ENCODE measurements around the gene ASAP3.
"Not testable (repeated sequence)": the region's sequence is repeated elsewhere in the genome, so short reads cannot be mapped to it uniquely, and the experiment has no call there.

ASAP3 gene

GRCh38 chr1:23506376-23507107 is 22.6 kb upstream of the ASAP3 start:
- Histone ChIP-seq H3K9me3 (ENCODE audit: control insufficient read depth, low read length) (no peaks in the 10 kb centered on the region), H3K4me1 (ENCODE audit: control insufficient read depth, insufficient read depth, low read length, poor library complexity, severe bottlenecking) (no peaks in the 10 kb centered on the region), H3K36me3 (ENCODE audit: control insufficient read depth, insufficient read depth, low read length) (no peaks in the 10 kb centered on the region), H3K27ac (ENCODE audit: low read depth, low read length, severe bottlenecking) (no peak overlapping the region), H3K4me3 (ENCODE audit: extremely low read depth, insufficient read depth, low read length, poor library complexity, severe bottlenecking) (no peak overlapping the region)
- WGBS, 2 experiments (ENCODE audit: insufficient coverage in 2 of 2) = 95 to 99% methylated on average over 9 to 10 of the region's 13 CpGs

GRCh38 chr1:23505851-23506250 is 21.9 kb upstream of the ASAP3 start:
- Histone ChIP-seq H3K36me3 (ENCODE audit: control insufficient read depth, insufficient read depth, low read length) (no peaks in the 10 kb centered on the region), H3K9me3 (ENCODE audit: control insufficient read depth, low read length) (no peaks in the 10 kb centered on the region), H3K27ac (ENCODE audit: low read depth, low read length, severe bottlenecking) (no peak overlapping the region), H3K4me1 (ENCODE audit: control insufficient read depth, insufficient read depth, low read length, poor library complexity, severe bottlenecking) (no peaks in the 10 kb centered on the region), H3K4me3 (ENCODE audit: extremely low read depth, insufficient read depth, low read length, poor library complexity, severe bottlenecking) (no peak overlapping the region)
- 98 to 100% methylated on average over 6 of the region's 6 CpGs for WGBS, 2 experiments (ENCODE audit: insufficient coverage in 2 of 2)

GRCh38 chr1:23504156-23504555 is 20.2 kb upstream of the ASAP3 start:
- not testable (repeated sequence) for H3K4me3 ChIP-seq (ENCODE audit: extremely low read depth, insufficient read depth, low read length, poor library complexity, severe bottlenecking); H3K9me3 ChIP-seq (ENCODE audit: control insufficient read depth, low read length); H3K27ac ChIP-seq (ENCODE audit: low read depth, low read length, severe bottlenecking); H3K36me3 ChIP-seq (ENCODE audit: control insufficient read depth, insufficient read depth, low read length); H3K4me1 ChIP-seq (ENCODE audit: control insufficient read depth, insufficient read depth, low read length, poor library complexity, severe bottlenecking)
- WGBS, 2 experiments (ENCODE audit: insufficient coverage in 2 of 2) = 90 to 97% methylated on average over 2 to 6 of the region's 24 CpGs

- Histone ChIP-seq H3K36me3 (ENCODE audit: control insufficient read depth, insufficient read depth, low read length) (no peaks in the 10 kb centered on the region), H3K4me1 (ENCODE audit: control insufficient read depth, insufficient read depth, low read length, poor library complexity, severe bottlenecking) (no peaks in the 10 kb centered on the region), H3K9me3 (ENCODE audit: control insufficient read depth, low read length) (no peaks in the 10 kb centered on the region), H3K4me3 (ENCODE audit: extremely low read depth, insufficient read depth, low read length, poor library complexity, severe bottlenecking) (no peak overlapping the region), H3K27ac (ENCODE audit: low read depth, low read length, severe bottlenecking) (no peak overlapping the region)
- WGBS, 2 experiments (ENCODE audit: insufficient coverage in 2 of 2) = no CpG with 5 or more reads among the region's 6 CpGs
Measured at GRCh38 chr1:23502951-23503350, 19.0 kb upstream of the ASAP3 start.

- no peak overlapping the region for H3K4me3 ChIP-seq (ENCODE audit: extremely low read depth, insufficient read depth, low read length, poor library complexity, severe bottlenecking)
- H3K4me1 ChIP-seq (ENCODE audit: control insufficient read depth, insufficient read depth, low read length, poor library complexity, severe bottlenecking) = no peaks in the 10 kb centered on the region
- 75% methylated on average over 2 of the region's 2 CpGs; no CpG with 5 or more reads in 1 of the 2 experiments for WGBS, 2 experiments (ENCODE audit: insufficient coverage in 2 of 2)
- H3K27ac ChIP-seq (ENCODE audit: low read depth, low read length, severe bottlenecking) = no peak overlapping the region
- H3K9me3 ChIP-seq (ENCODE audit: control insufficient read depth, low read length) = no peaks in the 10 kb centered on the region
- H3K36me3 ChIP-seq (ENCODE audit: control insufficient read depth, insufficient read depth, low read length) = no peaks in the 10 kb centered on the region
Measured at GRCh38 chr1:23500466-23500865, 16.5 kb upstream of the ASAP3 start.

GRCh38 chr1:23497777-23498439 is 13.9 kb upstream of the ASAP3 start:
- Histone ChIP-seq H3K27ac (ENCODE audit: low read depth, low read length, severe bottlenecking) (no peak overlapping the region), H3K4me3 (ENCODE audit: extremely low read depth, insufficient read depth, low read length, poor library complexity, severe bottlenecking) (no peak overlapping the region), H3K9me3 (ENCODE audit: control insufficient read depth, low read length) (no peaks in the 10 kb centered on the region), H3K36me3 (ENCODE audit: control insufficient read depth, insufficient read depth, low read length) (no peaks in the 10 kb centered on the region), H3K4me1 (ENCODE audit: control insufficient read depth, insufficient read depth, low read length, poor library complexity, severe bottlenecking) (no peaks in the 10 kb centered on the region)
- WGBS, 2 experiments (ENCODE audit: insufficient coverage in 2 of 2) = 83% methylated on average over 2 of the region's 3 CpGs; no CpG with 5 or more reads in 1 of the 2 experiments

- Histone ChIP-seq H3K4me3 (ENCODE audit: extremely low read depth, insufficient read depth, low read length, poor library complexity, severe bottlenecking) (no peak overlapping the region), H3K9me3 (ENCODE audit: control insufficient read depth, low read length) (no peaks in the 10 kb centered on the region), H3K27ac (ENCODE audit: low read depth, low read length, severe bottlenecking) (no peak overlapping the region), H3K4me1 (ENCODE audit: control insufficient read depth, insufficient read depth, low read length, poor library complexity, severe bottlenecking) (no peaks in the 10 kb centered on the region), H3K36me3 (ENCODE audit: control insufficient read depth, insufficient read depth, low read length) (no peaks in the 10 kb centered on the region)
- 71 to 73% methylated on average over 5 to 6 of the region's 7 CpGs for WGBS, 2 experiments (ENCODE audit: insufficient coverage in 2 of 2)
Measured at GRCh38 chr1:23496490-23497181, 12.7 kb upstream of the ASAP3 start.

GRCh38 chr1:23494836-23495235 is 10.9 kb upstream of the ASAP3 start:
- not testable (repeated sequence) for H3K27ac ChIP-seq (ENCODE audit: low read depth, low read length, severe bottlenecking); H3K4me3 ChIP-seq (ENCODE audit: extremely low read depth, insufficient read depth, low read length, poor library complexity, severe bottlenecking); H3K4me1 ChIP-seq (ENCODE audit: control insufficient read depth, insufficient read depth, low read length, poor library complexity, severe bottlenecking); H3K9me3 ChIP-seq (ENCODE audit: control insufficient read depth, low read length); H3K36me3 ChIP-seq (ENCODE audit: control insufficient read depth, insufficient read depth, low read length)
- WGBS, 2 experiments (ENCODE audit: insufficient coverage in 2 of 2) = 72 to 84% methylated on average over 4 of the region's 6 CpGs

GRCh38 chr1:23492776-23493175 is 8.8 kb upstream of the ASAP3 start:
- H3K27ac ChIP-seq (ENCODE audit: low read depth, low read length, severe bottlenecking); H3K9me3 ChIP-seq (ENCODE audit: control insufficient read depth, low read length); H3K4me3 ChIP-seq (ENCODE audit: extremely low read depth, insufficient read depth, low read length, poor library complexity, severe bottlenecking); H3K36me3 ChIP-seq (ENCODE audit: control insufficient read depth, insufficient read depth, low read length); H3K4me1 ChIP-seq (ENCODE audit: control insufficient read depth, insufficient read depth, low read length, poor library complexity, severe bottlenecking): not testable (repeated sequence)
- WGBS, 2 experiments (ENCODE audit: insufficient coverage in 2 of 2) = 83 to 90% methylated on average over 3 to 5 of the region's 6 CpGs

GRCh38 chr1:23492132-23492720 is 8.2 kb upstream of the ASAP3 start:
- no peaks in the 10 kb centered on the region for H3K9me3 ChIP-seq (ENCODE audit: control insufficient read depth, low read length)
- H3K4me3 ChIP-seq (ENCODE audit: extremely low read depth, insufficient read depth, low read length, poor library complexity, severe bottlenecking) = no peak overlapping the region
- H3K27ac ChIP-seq (ENCODE audit: low read depth, low read length, severe bottlenecking) = no peak overlapping the region
- WGBS, 2 experiments (ENCODE audit: insufficient coverage in 2 of 2) = 91 to 97% methylated on average over 3 of the region's 3 CpGs
- no peaks in the 10 kb centered on the region for H3K36me3 ChIP-seq (ENCODE audit: control insufficient read depth, insufficient read depth, low read length)
- no peaks in the 10 kb centered on the region for H3K4me1 ChIP-seq (ENCODE audit: control insufficient read depth, insufficient read depth, low read length, poor library complexity, severe bottlenecking)

Measured in mesodermal cell (in vitro differentiated cells).